GM23338 (cell line): ENCODE data around the gene CPEB3. TPM values are rescaled to one million over a fixed set of nuclear protein-coding genes. Genes with fewer than 3 reads are reported as not detected.

Source experiments
- ATAC-seq: fragments of 200-7000 bp; cut with Tn5 transposase; 3 replicates; pipeline ENCODE4 v1.9.1; 2020
- DNase-seq: peaks from one replicate; pipeline ENCODE4 v3.0.0-alpha.2; 2015; ENCODE audit warnings: low spot score
- H2AFZ ChIP-seq: fragments of 200-600 bp; sonication (generic); 2 replicates; pipeline ENCODE4 v1.8.0; 2016; ENCODE audit warnings: antibody characterized with exemption, mild to moderate bottlenecking, moderate library complexity
- H3F3A ChIP-seq: fragments of 200-600 bp; sonication (generic); replicated peaks from 2 replicates; pipeline ENCODE4 v1.8.0; 2017; ENCODE audit warnings: antibody characterized with exemption, mixed run types, low read depth
- H3K27ac ChIP-seq: fragments of 200-600 bp; sonication (generic); 2 replicates; pipeline ENCODE4 v1.6.1; 2016; ENCODE audit warnings: low read depth
- H3K27me3 ChIP-seq: fragments of 200-600 bp; sonication (generic); 2 replicates; pipeline ENCODE4 v1.8.0; 2016; ENCODE audit warnings: mild to moderate bottlenecking, mixed run types, moderate library complexity; ENCODE audit not compliant: insufficient read depth
- H3K36me3 ChIP-seq: fragments of 200-600 bp; sonication (generic); 2 replicates; pipeline ENCODE4 v1.8.0; 2016; ENCODE audit warnings: mild to moderate bottlenecking; ENCODE audit not compliant: insufficient read depth
- H3K4me1 ChIP-seq: fragments of 200-600 bp; sonication (generic); 2 replicates; pipeline ENCODE4 v1.8.0; 2016; ENCODE audit warnings: mild to moderate bottlenecking, moderate library complexity; ENCODE audit not compliant: insufficient read depth
- H3K4me2 ChIP-seq: fragments of 200-600 bp; sonication (generic); 2 replicates; pipeline ENCODE4 v1.7.1; 2017; ENCODE audit warnings: mixed run types
- H3K4me3 ChIP-seq: fragments of 200-600 bp; sonication (generic); 2 replicates; pipeline ENCODE4 v1.6.1; 2016; ENCODE audit warnings: mixed run types
- H3K79me2 ChIP-seq: fragments of 200-600 bp; sonication (generic); replicated peaks from 2 replicates; pipeline ENCODE4 v1.8.0; 2017; ENCODE audit warnings: mild to moderate bottlenecking; ENCODE audit not compliant: insufficient read depth
- H3K9me2 ChIP-seq: fragments of 200-600 bp; sonication (generic); 2 replicates; pipeline ENCODE4 v1.8.0; 2017; ENCODE audit not compliant: insufficient read depth
- H4K20me1 ChIP-seq: fragments of 200-600 bp; sonication (generic); replicated peaks from 2 replicates; pipeline ENCODE4 v1.8.0; 2017; ENCODE audit warnings: mild to moderate bottlenecking; ENCODE audit not compliant: insufficient read depth
- H3K27ac Mint-ChIP-seq: 2 replicates; pipeline ENCODE4 v1.8.0; 2020; ENCODE audit warnings: inconsistent platforms, mild to moderate bottlenecking, moderate library complexity, mixed read lengths
- H3K27me3 Mint-ChIP-seq: 3 replicates; pipeline ENCODE4 v1.8.0; 2022; ENCODE audit warnings: low read depth, mild to moderate bottlenecking, moderate library complexity, mixed read lengths, inconsistent platforms; ENCODE audit not compliant: insufficient read depth, poor library complexity
- H3K36me3 Mint-ChIP-seq: 3 replicates; pipeline ENCODE4 v1.8.0; 2021; ENCODE audit warnings: low read depth, mild to moderate bottlenecking, inconsistent platforms, moderate library complexity, mixed read lengths
- H3K4me1 Mint-ChIP-seq: 3 replicates; pipeline ENCODE4 v1.8.0; 2020; ENCODE audit warnings: mild to moderate bottlenecking, inconsistent platforms, mixed read lengths
- H3K4me3 Mint-ChIP-seq: 3 replicates; pipeline ENCODE4 v1.8.0; 2021; ENCODE audit warnings: moderate library complexity, mild to moderate bottlenecking, inconsistent platforms, mixed read lengths
- H3K9me3 Mint-ChIP-seq: 3 replicates; pipeline ENCODE4 v1.8.0; 2020; ENCODE audit warnings: moderate library complexity, mild to moderate bottlenecking, inconsistent platforms, mixed read lengths
- CREB1 ChIP-seq: fragments of 250-450 bp; sonication (Bioruptor Pico); IDR thresholded peaks from 2 replicates; pipeline ENCODE4 v1.5.0; 2020; ENCODE audit warnings: low read depth, mild to moderate bottlenecking, moderate library complexity
- CTCF ChIP-seq, 2 experiments: fragments of 200-600 bp in 1 of 2; sonication (generic) in 1 of 2; conservative IDR thresholded peaks; 2 replicates each; pipeline versions ENCODE4 v1.5.1 to v1.6.1; 2016 to 2017; ENCODE audit warnings: antibody characterized with exemption in 2 of 2, low read depth in 2 of 2, mild to moderate bottlenecking in 2 of 2, moderate library complexity in 1 of 2
- ETS1 ChIP-seq: IDR thresholded peaks from 2 replicates; pipeline ENCODE4 v1.6.1; 2016; ENCODE audit warnings: antibody characterized with exemption
- EZH2 ChIP-seq: fragments of 200-600 bp; sonication (generic); IDR thresholded peaks from one replicate; pipeline ENCODE4 v1.8.0; 2017; ENCODE audit warnings: antibody characterized with exemption, mild to moderate bottlenecking, low read depth; ENCODE audit not compliant: unreplicated experiment
- EZH2phosphoT487 ChIP-seq: fragments of 200-600 bp; sonication (generic); IDR thresholded peaks from one replicate; pipeline ENCODE4 v1.8.1; 2018; ENCODE audit warnings: antibody characterized with exemption; ENCODE audit not compliant: unreplicated experiment
- JUNB ChIP-seq: IDR thresholded peaks from one replicate; pipeline ENCODE4 v1.6.1; 2016; ENCODE audit warnings: antibody characterized with exemption; ENCODE audit not compliant: unreplicated experiment
- NANOG ChIP-seq: IDR thresholded peaks from 2 replicates; pipeline ENCODE4 v1.6.1; 2016; ENCODE audit warnings: antibody characterized with exemption, borderline replicate concordance
- POLR2AphosphoS5 ChIP-seq: IDR thresholded peaks from 2 replicates; pipeline ENCODE4 v1.6.1; 2016; ENCODE audit warnings: antibody characterized with exemption, low read depth
- REST ChIP-seq: IDR thresholded peaks from one replicate; pipeline ENCODE4 v1.6.1; 2018; ENCODE audit warnings: antibody characterized with exemption; ENCODE audit not compliant: unreplicated experiment
- STAT1 ChIP-seq: IDR thresholded peaks from one replicate; pipeline ENCODE4 v1.6.1; 2016; ENCODE audit warnings: antibody characterized with exemption; ENCODE audit not compliant: unreplicated experiment
- ZNF114 ChIP-seq: fragments of 250-450 bp; sonication (Bioruptor Pico); IDR thresholded peaks from 2 replicates; pipeline ENCODE4 v1.5.0; 2020; ENCODE audit warnings: mild to moderate bottlenecking, moderate library complexity
- ZNF331 ChIP-seq: fragments of 250-450 bp; sonication (Bioruptor Pico); IDR thresholded peaks from 2 replicates; pipeline ENCODE4 v1.5.0; 2020; ENCODE audit warnings: low read depth, mild to moderate bottlenecking, moderate library complexity
- ZNF462 ChIP-seq: fragments of 250-450 bp; sonication (Bioruptor Pico); IDR thresholded peaks from 2 replicates; pipeline ENCODE4 v1.5.0; 2020; ENCODE audit warnings: mild to moderate bottlenecking, moderate library complexity
- polyA plus RNA-seq: library from polyadenylated mRNA; unstranded; fragments of >200 nt; fragmentation: Nextera tagmentation; extraction: Ambion mirVana; gene quantifications from 2 replicates; pipeline ENCODE4 v1.2.1, GENCODE V29; 2016
- total RNA-seq: library from RNA; depleted of rRNA; stranded (reverse); fragments of >200 nt; shearing (Covaris generic); gene quantifications from 2 replicates; pipeline ENCODE4 v1.2.3, GENCODE V29; 2014

CPEB3 gene
- total and polyA plus RNA-seq, 2 experiments from 2014 or later = 0.74 to 1.9 TPM

GRCh38 chr10:92265687-92266258 is 25.1 kb downstream of the CPEB3 start:
- Mint-ChIP-seq H3K27ac (no peak overlapping the region), H3K9me3 (no peaks in the 10 kb centered on the region), H3K36me3 (no peaks in the 10 kb centered on the region), H3K27me3 (no peaks in the 10 kb centered on the region), H3K4me1 (no peaks in the 10 kb centered on the region), H3K4me3 (no peak overlapping the region)
- Histone ChIP-seq H3K27ac (no peak overlapping the region), H3K4me1 (no peaks in the 10 kb centered on the region), H3K36me3 (no peaks in the 10 kb centered on the region), H3F3A (no peaks in the 10 kb centered on the region), H4K20me1 (no peaks in the 10 kb centered on the region; the same call in none of the 2 replicates), H3K79me2 (no peaks in the 10 kb centered on the region), H3K4me3 (no peak overlapping the region), H3K27me3 (no peaks in the 10 kb centered on the region), H3K4me2 (no peak overlapping the region), H2AFZ (no peak overlapping the region), H3K9me2 (no peaks in the 10 kb centered on the region)
- DNase-seq (no peak), ATAC-seq (no peak)
- no peak for TF ChIP-seq JUNB
- no peak for TF ChIP-seq EZH2
- TF ChIP-seq ETS1 = no peak
- no peak for TF ChIP-seq CTCF (conservative IDR thresholded peaks at IDR 0.05; ENCODE audit: low read depth in 2 of 2)
- TF ChIP-seq ZNF114 (CRISPR knock-in tag) = no peak
- TF ChIP-seq ZNF462 (CRISPR knock-in tag) = no peak
- no peak for TF ChIP-seq EZH2phosphoT487
- no peak for TF ChIP-seq ZNF331 (CRISPR knock-in tag)
- no peak for TF ChIP-seq CREB1 (CRISPR knock-in tag)
- no peak for TF ChIP-seq POLR2AphosphoS5
- TF ChIP-seq STAT1 = no peak
- TF ChIP-seq REST = no peak
- no peak for TF ChIP-seq NANOG
